ENCODE measurements around the gene VMO1.

GRCh38 chr17:4759776-4760236 is 26.4 kb downstream of the VMO1 start:
- TF ChIP-seq CTCF (IDR thresholded peaks at IDR 0.05) = no peak
- TF ChIP-seq ZFX (IDR thresholded peaks at IDR 0.05; ENCODE audit: borderline replicate concordance) = no peak

Measured in 22Rv1 (cell line).